HG03521 (cell line): ENCODE measurements around the gene CFAP46.
"Not testable (repeated sequence)": the region's sequence is repeated elsewhere in the genome, so short reads cannot be mapped to it uniquely, and the experiment has no call there.

Source experiments
- ATAC-seq: cut with Tn5 transposase; IDR thresholded peaks from one replicate; pipeline ENCODE4 v1.9.1; 2021; ENCODE audit warnings: mild to moderate bottlenecking, moderate library complexity; ENCODE audit not compliant: unreplicated experiment

CFAP46 gene

GRCh38 chr10:132979491-132980425, 37.4 kb upstream of the CFAP46 start:
- ATAC-seq: no peak

GRCh38 chr10:132978542-132978941, 36.2 kb upstream of the CFAP46 start:
- no peak for ATAC-seq

- ATAC-seq: no peak
Observed at GRCh38 chr10:132977807-132978206, 35.4 kb upstream of the CFAP46 start.

GRCh38 chr10:132977076-132977475, 34.7 kb upstream of the CFAP46 start:
- no peak for ATAC-seq

- no peak for ATAC-seq
Observed at GRCh38 chr10:132975831-132976682, 33.7 kb upstream of the CFAP46 start.

- no peak for ATAC-seq
Observed at GRCh38 chr10:132974886-132975830, 32.8 kb upstream of the CFAP46 start.

- no peak for ATAC-seq
Observed at GRCh38 chr10:132974249-132974796, 32.0 kb upstream of the CFAP46 start.

- ATAC-seq: no peak
Observed at GRCh38 chr10:132973903-132974241, 31.5 kb upstream of the CFAP46 start.

GRCh38 chr10:132972986-132973902, 30.9 kb upstream of the CFAP46 start:
- ATAC-seq: no peak

GRCh38 chr10:132972149-132972985, 30.0 kb upstream of the CFAP46 start:
- no peak for ATAC-seq

- ATAC-seq: no peak
Observed at GRCh38 chr10:132971448-132972148, 29.2 kb upstream of the CFAP46 start.

- no peak for ATAC-seq
Observed at GRCh38 chr10:132970641-132971438, 28.5 kb upstream of the CFAP46 start.

GRCh38 chr10:132967540-132967939, 25.2 kb upstream of the CFAP46 start:
- ATAC-seq: no peak

GRCh38 chr10:132965411-132966057, 23.2 kb upstream of the CFAP46 start:
- ATAC-seq: no peak

GRCh38 chr10:132964707-132965410, 22.5 kb upstream of the CFAP46 start:
- not testable (repeated sequence) for ATAC-seq

- no peak for ATAC-seq
Observed at GRCh38 chr10:132964231-132964630, 21.9 kb upstream of the CFAP46 start.
